ENCODE data around the gene ISG15.
A peak's percentile ranks its signal among the peaks of the same experiment; 100 is the strongest.
"Not testable (repeated sequence)": the region's sequence is repeated elsewhere in the genome, so short reads cannot be mapped to it uniquely, and the experiment has no call there.

ISG15 gene

GRCh38 chr1:1046767-1047166 lies 33.5 kb downstream of the ISG15 start:
- DNase-seq (ENCODE audit: low read depth), result no peak

- no peak for DNase-seq (ENCODE audit: low read depth)
Observed at GRCh38 chr1:1047407-1047806, 34.1 kb downstream of the ISG15 start.

- no peak for DNase-seq (ENCODE audit: low read depth)
Observed at GRCh38 chr1:1047963-1048362, 34.7 kb downstream of the ISG15 start.

DNA sequence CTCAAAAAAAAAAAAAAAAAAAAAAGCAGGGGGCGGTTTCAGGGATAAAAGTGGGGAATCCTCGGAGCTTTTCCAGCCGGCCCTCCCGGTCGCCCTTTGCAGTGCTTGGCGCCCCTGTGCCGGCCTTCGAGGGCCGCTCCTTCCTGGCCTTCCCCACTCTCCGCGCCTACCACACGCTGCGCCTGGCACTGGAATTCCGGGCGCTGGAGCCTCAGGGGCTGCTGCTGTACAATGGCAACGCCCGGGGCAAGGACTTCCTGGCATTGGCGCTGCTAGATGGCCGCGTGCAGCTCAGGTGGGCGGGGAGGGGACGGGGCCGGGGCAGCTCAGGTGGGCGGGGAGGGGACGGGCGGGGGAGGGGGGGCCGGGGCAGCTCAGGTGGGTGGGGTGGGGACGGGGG lies 35.5 kb downstream of the ISG15 start:
- no peak for DNase-seq (ENCODE audit: low read depth)

DNA sequence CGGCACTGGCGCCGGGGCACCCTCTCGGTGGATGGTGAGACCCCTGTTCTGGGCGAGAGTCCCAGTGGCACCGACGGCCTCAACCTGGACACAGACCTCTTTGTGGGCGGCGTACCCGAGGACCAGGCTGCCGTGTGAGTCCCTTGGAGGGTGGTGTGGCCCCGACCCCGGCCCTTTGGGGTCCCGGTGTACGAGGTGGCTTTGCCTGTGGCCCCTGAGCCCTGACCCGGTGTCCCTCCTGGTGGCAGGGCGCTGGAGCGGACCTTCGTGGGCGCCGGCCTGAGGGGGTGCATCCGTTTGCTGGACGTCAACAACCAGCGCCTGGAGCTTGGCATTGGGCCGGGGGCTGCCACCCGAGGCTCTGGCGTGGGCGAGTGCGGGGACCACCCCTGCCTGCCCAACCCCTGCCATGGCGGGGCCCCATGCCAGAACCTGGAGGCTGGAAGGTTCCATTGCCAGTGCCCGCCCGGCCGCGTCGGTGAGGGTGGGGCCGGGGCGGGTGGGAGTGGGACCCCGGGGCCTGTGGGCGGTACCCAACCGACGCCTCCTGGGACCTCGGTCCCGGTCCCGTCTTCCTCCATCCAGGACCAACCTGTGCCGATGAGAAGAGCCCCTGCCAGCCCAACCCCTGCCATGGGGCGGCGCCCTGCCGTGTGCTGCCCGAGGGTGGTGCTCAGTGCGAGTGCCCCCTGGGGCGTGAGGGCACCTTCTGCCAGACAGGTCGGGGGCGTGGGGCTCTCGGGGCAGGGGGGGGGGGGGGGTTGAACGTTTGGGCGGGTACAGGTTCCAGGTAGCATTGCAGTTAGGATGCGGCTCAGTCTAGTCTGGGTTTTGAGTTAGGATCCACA lies 36.2 kb downstream of the ISG15 start:
- DNase-seq (ENCODE audit: low read depth), result no peak

GRCh38 chr1:1050577-1051052 lies 37.3 kb downstream of the ISG15 start:
- no peak for DNase-seq (ENCODE audit: low read depth)

DNA sequence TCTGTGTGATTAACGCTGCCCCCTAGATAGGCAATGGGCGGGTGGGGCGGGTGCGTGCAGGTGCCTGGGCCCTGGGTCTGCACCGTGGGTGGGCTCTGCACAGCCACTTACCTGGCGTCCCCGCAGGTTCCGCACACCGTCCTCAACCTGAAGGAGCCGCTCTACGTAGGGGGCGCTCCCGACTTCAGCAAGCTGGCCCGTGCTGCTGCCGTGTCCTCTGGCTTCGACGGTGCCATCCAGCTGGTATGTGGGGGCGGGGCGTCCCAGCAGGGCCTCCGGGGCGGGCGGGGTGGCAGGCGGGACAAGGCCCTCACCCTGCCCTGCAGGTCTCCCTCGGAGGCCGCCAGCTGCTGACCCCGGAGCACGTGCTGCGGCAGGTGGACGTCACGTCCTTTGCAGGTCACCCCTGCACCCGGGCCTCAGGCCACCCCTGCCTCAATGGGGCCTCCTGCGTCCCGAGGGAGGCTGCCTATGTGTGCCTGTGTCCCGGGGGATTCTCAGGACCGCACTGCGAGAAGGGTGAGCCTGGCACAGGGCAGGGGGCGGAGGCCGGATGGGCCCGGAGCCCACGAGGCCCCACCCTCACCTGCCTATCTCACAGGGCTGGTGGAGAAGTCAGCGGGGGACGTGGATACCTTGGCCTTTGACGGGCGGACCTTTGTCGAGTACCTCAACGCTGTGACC lies 38.0 kb downstream of the ISG15 start:
- DNase-seq (ENCODE audit: low read depth), result no peak

DNA sequence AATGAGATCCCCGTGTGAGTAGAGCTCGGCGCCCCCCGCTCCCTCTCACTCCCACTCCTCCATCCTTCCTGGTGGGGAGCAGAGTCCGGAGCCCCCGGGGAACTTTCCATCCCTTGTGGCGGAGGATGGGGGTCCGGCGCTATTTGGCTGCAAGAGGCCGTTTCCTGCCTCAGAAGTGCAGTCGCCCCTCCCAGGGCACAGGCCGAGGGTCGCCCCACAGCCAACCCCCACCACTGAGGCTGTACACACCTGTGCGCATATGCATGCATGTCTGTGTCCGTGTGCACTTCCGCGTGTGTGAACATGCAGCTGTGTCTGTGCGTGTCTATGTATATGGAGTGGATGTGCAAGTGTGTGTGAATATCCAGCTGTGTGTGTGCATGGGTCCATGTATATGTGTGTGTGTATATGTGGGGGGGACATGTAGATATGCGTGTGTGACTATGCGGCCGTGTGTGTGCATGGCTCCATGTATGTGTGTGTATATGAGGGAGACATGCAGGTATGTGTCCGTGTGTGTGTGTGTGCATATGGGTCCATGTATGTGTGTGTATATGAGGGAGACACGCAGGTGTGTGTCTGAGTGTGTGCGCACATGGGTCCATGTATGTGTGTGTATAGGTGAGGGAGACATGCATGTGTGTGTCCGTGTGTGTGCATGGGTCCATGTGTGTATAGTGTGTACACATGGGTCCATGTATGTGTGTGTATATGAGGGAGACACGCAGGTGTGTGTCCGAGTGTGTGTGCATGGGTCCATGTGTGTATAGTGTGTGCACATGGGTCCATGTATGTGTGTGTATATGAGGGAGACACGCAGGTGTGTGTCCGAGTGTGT lies 38.9 kb downstream of the ISG15 start:
- DNase-seq (ENCODE audit: low read depth), result no peak

GRCh38 chr1:1053022-1053421 lies 39.7 kb downstream of the ISG15 start:
- DNase-seq (ENCODE audit: low read depth), result no peak

- DNase-seq (ENCODE audit: low read depth), result no peak
Observed at GRCh38 chr1:1053682-1054081, 40.4 kb downstream of the ISG15 start.

DNA sequence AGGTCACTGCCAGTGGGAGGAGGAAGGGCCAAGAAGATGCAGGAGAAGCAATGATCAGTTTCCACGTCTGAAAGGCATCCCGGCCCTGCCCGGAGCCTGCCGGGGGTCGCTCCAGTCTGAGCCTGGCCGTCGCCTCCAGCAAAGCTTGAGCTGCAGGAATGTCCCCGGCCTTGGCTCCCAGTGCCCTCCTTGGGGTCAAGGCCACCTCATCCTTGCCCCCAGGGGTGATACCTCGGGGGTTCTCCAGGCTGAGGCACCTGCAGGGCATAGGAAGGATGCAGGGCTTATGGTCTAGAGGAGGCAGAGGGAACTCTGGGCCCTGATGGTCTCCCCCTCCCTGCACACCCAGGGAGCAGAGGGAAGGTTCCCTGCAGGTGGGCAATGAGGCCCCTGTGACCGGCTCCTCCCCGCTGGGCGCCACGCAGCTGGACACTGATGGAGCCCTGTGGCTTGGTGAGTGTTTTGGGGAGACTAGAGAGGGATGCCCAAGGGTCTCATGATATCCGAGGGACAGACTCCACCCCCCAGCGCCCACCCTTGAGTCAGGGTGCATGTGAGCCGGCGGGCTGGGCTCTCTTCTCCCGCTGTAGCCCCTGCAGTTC lies 40.9 kb downstream of the ISG15 start:
- no peak for DNase-seq (ENCODE audit: low read depth)

DNA sequence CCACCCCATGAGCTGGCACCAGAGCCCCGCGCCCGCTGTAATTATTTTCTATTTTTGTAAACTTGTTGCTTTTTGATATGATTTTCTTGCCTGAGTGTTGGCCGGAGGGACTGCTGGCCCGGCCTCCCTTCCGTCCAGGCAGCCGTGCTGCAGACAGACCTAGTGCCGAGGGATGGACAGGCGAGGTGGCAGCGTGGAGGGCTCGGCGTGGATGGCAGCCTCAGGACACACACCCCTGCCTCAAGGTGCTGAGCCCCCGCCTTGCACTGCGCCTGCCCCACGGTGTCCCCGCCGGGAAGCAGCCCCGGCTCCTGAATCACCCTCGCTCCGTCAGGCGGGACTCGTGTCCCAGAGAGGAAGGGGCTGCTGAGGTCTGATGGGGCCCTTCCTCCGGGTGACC lies 41.7 kb downstream of the ISG15 start:
- DNase-seq (ENCODE audit: low read depth), result no peak

- DNase-seq (ENCODE audit: low read depth), result no peak
Observed at GRCh38 chr1:1055841-1056736, 42.8 kb downstream of the ISG15 start.

DNA sequence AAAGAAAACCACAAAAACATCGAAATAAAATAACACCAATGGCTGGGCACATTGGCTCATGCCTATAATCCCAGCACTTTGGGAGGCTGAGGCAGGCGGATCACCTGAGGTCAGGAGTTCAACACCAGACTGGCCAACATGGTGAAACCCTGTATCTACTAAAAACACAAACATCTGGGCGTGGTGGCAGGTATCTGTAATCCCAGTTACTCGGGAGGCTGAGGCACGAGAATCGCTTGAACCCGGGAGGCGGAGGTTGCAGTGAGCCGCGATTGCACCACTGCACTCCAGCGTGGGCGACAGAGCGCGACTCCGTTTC lies 44.4 kb downstream of the ISG15 start:
- not testable (repeated sequence) for DNase-seq (ENCODE audit: low read depth)

- DNase-seq (ENCODE audit: low read depth), result no peak
Observed at GRCh38 chr1:1058088-1058905, 45.0 kb downstream of the ISG15 start.

GRCh38 chr1:1058921-1059493 lies 45.7 kb downstream of the ISG15 start:
- DNase-seq (ENCODE audit: low read depth), result no peak

DNA sequence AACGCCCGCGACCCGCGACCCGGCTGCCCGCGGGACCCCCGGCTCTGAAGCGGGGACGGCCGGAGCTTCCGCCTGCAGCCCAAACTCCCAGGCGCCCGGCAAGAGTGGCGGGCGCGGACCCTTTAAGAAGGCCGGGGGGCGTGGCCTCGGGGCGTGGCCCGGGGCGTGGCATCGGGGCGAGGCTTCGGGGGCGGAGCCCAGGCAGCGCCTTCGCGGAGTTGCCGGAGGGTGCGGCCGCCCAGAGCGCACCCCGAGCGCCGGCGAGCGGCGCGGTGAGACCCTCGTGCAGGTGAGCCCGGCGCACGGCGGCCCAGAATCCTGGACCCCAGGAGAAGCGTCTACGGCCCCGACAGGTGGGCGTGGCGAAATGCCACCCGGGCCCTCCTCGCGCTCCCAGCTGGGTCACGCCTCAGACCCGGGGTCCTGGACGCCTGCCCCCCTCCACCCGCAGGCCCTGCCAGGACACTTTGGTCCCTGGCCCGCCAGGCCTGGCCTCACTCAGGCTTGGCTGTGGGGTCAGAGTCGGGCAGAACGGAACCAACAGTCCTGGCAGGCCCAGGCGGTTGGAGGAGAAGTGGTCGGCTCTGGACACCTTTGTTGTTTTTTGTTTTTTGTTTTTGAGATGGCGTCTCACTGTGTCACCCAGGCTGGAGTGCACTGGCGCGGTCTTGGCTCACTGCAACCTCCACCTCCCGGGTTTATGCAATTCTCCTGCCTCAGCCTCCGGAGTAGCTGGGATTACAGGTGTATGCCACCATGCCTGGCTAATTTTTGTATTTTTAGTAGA lies 46.4 kb downstream of the ISG15 start:
- peak; percentile 90 for DNase-seq (ENCODE audit: low read depth)

DNA sequence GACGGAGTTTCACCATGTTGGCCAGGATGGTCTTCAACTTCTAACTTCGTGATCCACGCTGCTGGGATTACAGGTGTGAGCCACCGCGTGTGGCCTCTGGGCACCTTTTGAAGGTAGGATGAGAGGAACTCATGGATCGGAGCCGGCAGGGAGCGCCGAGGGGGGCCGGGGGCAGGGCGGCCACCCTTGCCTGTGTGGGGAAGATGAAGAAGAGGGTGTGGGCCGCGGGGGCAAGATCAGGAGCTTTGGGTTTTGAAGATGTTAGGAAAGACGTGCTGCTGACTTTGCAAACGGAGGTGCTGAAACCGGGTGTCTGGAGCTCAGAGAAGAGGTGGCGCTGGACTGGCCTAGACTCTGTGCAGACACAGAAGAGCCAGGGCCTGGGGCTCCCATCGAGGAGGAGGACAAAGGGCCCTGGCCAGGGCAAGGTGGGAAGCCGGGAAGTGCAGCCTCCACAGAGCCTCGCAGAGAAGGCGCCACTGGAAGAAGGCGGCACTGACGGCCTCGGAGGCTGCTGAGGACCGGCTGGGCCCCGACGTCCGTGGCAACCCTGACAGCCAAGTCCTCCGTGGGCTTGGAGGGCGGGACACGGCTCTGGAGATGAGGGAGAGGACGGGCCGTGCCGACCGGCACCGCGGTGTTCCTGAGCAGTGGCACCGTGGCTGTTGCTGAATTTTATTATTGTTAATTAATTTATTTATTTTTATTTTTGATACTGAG lies 47.1 kb downstream of the ISG15 start:
- DNase-seq (ENCODE audit: low read depth), result no peak

Data from activated T-helper 9 cell treated with anti-CD3 and anti-CD28 coated beads, Interleukin-2, amount 50 U/mL, for 16 hours (primary cell).